HEK293 (cell line): ENCODE results near the gene ZFP2.

Experiments
- CTCF ChIA-PET: fragments of 350-600 bp; formaldehyde crosslinking; extraction: SDS; loops from one replicate; lab custom pipeline; 2021; ENCODE audit warnings: antibody characterized with exemption; lab: Yijun Ruan, JAX
- POLR2A ChIA-PET: fragments of 300-600 bp; formaldehyde crosslinking; extraction: SDS; loops from one replicate; lab custom pipeline; 2020; ENCODE audit warnings: antibody characterized with exemption, inconsistent platforms; lab: Yijun Ruan, JAX
- H3K27ac ChIP-seq: fragments of 200-500 bp; sonication (Bioruptor generic); 2 replicates; pipeline ENCODE4 v1.5.1; 2014; ENCODE audit warnings: low read depth, low read length, control low read depth, inconsistent platforms; ENCODE audit errors: extremely low read depth
- H3K36me3 ChIP-seq, 2 experiments: fragments of 200-500 bp in 1 of 2; sonication (Bioruptor generic) in 1 of 2; 1 replicate in 1 of 2; 2 replicates in 1 of 2; pipeline ENCODE4 v1.5.1; 2014 to 2017; ENCODE audit warnings: inconsistent platforms in 2 of 2, low read length in 2 of 2; ENCODE audit not compliant: control insufficient read depth in 2 of 2, insufficient read depth in 1 of 2
- H3K4me1 ChIP-seq: fragments of 200-500 bp; sonication (Bioruptor generic); 2 replicates; pipeline ENCODE4 v1.5.1; 2014; ENCODE audit warnings: mild to moderate bottlenecking, low read length, inconsistent platforms; ENCODE audit not compliant: control insufficient read depth, insufficient read depth
- H3K4me3 ChIP-seq: 2 replicates; pipeline ENCODE4 v1.5.1; 2011; ENCODE audit warnings: low read depth, mild to moderate bottlenecking, control low read depth, low read length, moderate library complexity
- H3K9me3 ChIP-seq: fragments of 200-500 bp; sonication (Bioruptor generic); 2 replicates; pipeline ENCODE4 v1.5.1; 2014; ENCODE audit warnings: low read depth, low read length, inconsistent platforms; ENCODE audit not compliant: control insufficient read depth, insufficient read depth
- ATF2 ChIP-seq: fragments of 450-650 bp; formaldehyde crosslinking; IDR thresholded peaks from 2 replicates; pipeline ENCODE4 v1.5.1; 2016; ENCODE audit warnings: missing biosample characterization, missing genetic modification characterization, low read depth
- BCL11B ChIP-seq: fragments of 450-650 bp; formaldehyde crosslinking; IDR thresholded peaks from 2 replicates; pipeline ENCODE4 v1.5.1; 2016; ENCODE audit warnings: low read depth, missing biosample characterization, missing genetic modification characterization
- KLF1 ChIP-seq: fragments of 450-650 bp; formaldehyde crosslinking; IDR thresholded peaks from 2 replicates; pipeline ENCODE4 v1.5.1; 2016; ENCODE audit warnings: missing biosample characterization, missing genetic modification characterization
- PRDM2 ChIP-seq: fragments of 450-650 bp; formaldehyde crosslinking; IDR thresholded peaks from 2 replicates; pipeline ENCODE4 v1.5.1; 2016; ENCODE audit warnings: missing biosample characterization, missing genetic modification characterization, borderline replicate concordance
- TRIM28 ChIP-seq: IDR thresholded peaks from 2 replicates; pipeline ENCODE4 v1.6.1; 2011; ENCODE audit warnings: low read length, control low read depth, borderline replicate concordance
- ZBTB48 ChIP-seq: fragments of 450-650 bp; formaldehyde crosslinking; IDR thresholded peaks from 2 replicates; pipeline ENCODE4 v1.5.1; 2016; ENCODE audit warnings: missing biosample characterization, missing genetic modification characterization
- ZBTB7A ChIP-seq: fragments of 450-650 bp; formaldehyde crosslinking; IDR thresholded peaks from 2 replicates; pipeline ENCODE4 v1.5.1; 2016; ENCODE audit warnings: low read depth, missing biosample characterization, missing genetic modification characterization
- ZFHX2 ChIP-seq: fragments of 450-650 bp; formaldehyde crosslinking; conservative IDR thresholded peaks from 2 replicates; pipeline ENCODE4 v1.5.1; 2016; ENCODE audit warnings: missing biosample characterization, missing genetic modification characterization
- ZFP69B ChIP-seq: fragments of 450-650 bp; formaldehyde crosslinking; IDR thresholded peaks from 2 replicates; pipeline ENCODE4 v1.5.1; 2016; ENCODE audit warnings: missing biosample characterization, missing genetic modification characterization
- ZIC2 ChIP-seq: fragments of 450-650 bp; formaldehyde crosslinking; IDR thresholded peaks from 2 replicates; pipeline ENCODE4 v1.5.1; 2016; ENCODE audit warnings: missing biosample characterization, missing genetic modification characterization
- ZNF169 ChIP-seq: fragments of 450-650 bp; formaldehyde crosslinking; IDR thresholded peaks from 2 replicates; pipeline ENCODE4 v1.5.1; 2016; ENCODE audit warnings: missing biosample characterization, missing genetic modification characterization
- ZNF221 ChIP-seq: fragments of 450-650 bp; formaldehyde crosslinking; IDR thresholded peaks from 2 replicates; pipeline ENCODE4 v1.5.1; 2017; ENCODE audit warnings: missing biosample characterization, missing genetic modification characterization, borderline replicate concordance
- ZNF394 ChIP-seq: fragments of 450-650 bp; formaldehyde crosslinking; IDR thresholded peaks from 2 replicates; pipeline ENCODE4 v1.5.1; 2016; ENCODE audit warnings: missing biosample characterization, missing genetic modification characterization, mild to moderate bottlenecking, moderate library complexity, borderline replicate concordance
- ZNF404 ChIP-seq: fragments of 450-650 bp; formaldehyde crosslinking; IDR thresholded peaks from 2 replicates; pipeline ENCODE4 v1.5.1; 2017; ENCODE audit warnings: missing biosample characterization, missing genetic modification characterization
- ZNF560 ChIP-seq: fragments of 450-650 bp; formaldehyde crosslinking; IDR thresholded peaks from 2 replicates; pipeline ENCODE4 v1.5.1; 2017; ENCODE audit warnings: missing biosample characterization, missing genetic modification characterization, borderline replicate concordance
- ZNF561 ChIP-seq: fragments of 450-650 bp; IDR thresholded peaks from 2 replicates; pipeline ENCODE4 v1.5.1; 2018; ENCODE audit warnings: missing biosample characterization, missing genetic modification characterization, borderline replicate concordance
- ZNF624 ChIP-seq: fragments of 450-650 bp; formaldehyde crosslinking; IDR thresholded peaks from 2 replicates; pipeline ENCODE4 v1.5.1; 2017; ENCODE audit warnings: missing biosample characterization, missing genetic modification characterization
- ZNF677 ChIP-seq: fragments of 450-650 bp; IDR thresholded peaks from 2 replicates; pipeline ENCODE4 v1.5.0; 2018; ENCODE audit warnings: missing biosample characterization, mild to moderate bottlenecking, missing genetic modification characterization, moderate library complexity
- ZSCAN18 ChIP-seq: fragments of 450-650 bp; formaldehyde crosslinking; IDR thresholded peaks from 2 replicates; pipeline ENCODE4 v1.5.1; 2016; ENCODE audit warnings: missing biosample characterization, missing genetic modification characterization
- TF ChIP-seq, protein P1 (sequence below): fragments of 450-650 bp; formaldehyde crosslinking; IDR thresholded peaks from 2 replicates; pipeline ENCODE4 v1.5.1; 2016; ENCODE audit warnings: missing biosample characterization, missing genetic modification characterization
- TF ChIP-seq, protein P2 (sequence below): fragments of 450-650 bp; IDR thresholded peaks from 2 replicates; pipeline ENCODE4 v1.5.1; 2018; ENCODE audit warnings: missing biosample characterization, missing genetic modification characterization

ZFP2 gene

DNA sequence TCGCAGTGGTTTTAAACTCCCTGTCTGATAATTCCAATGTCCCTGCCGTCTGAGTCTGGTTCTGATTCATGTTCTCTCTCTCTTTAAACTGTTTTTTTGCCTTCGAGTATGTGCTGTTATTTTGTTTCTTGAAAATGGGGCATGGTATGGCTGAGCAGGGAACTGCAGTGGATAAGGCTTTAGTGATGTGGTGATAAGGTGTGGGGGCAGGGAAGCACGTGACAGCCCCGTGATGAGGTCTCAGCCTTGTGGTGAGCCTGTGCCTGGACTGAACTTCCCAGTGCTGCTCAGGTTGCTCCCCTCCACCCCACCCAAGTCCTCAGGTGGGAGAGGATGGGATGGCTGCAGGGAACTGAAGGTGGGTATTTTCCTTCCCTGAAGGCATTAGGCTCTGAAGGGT, 41.4 kb upstream of the ZFP2 start (continued):
- TF ChIP-seq ZBTB7A (tag by site-specific recombination), result no peak
- TF ChIP-seq ATF2 (tag by site-specific recombination), result no peak
- no peak for TF ChIP-seq BCL11B (tag by site-specific recombination)
- no peak for TF ChIP-seq KLF1 (tag by site-specific recombination)
- TF ChIP-seq ZNF404, result no peak
- no peak for TF ChIP-seq ZSCAN18 (tag by site-specific recombination)
- TF ChIP-seq PRDM2 (tag by site-specific recombination), result no peak
- TF ChIP-seq ZNF624, result no peak
- no peak for TF ChIP-seq ZNF394 (tag by site-specific recombination)
- no peak for TF ChIP-seq ZNF169 (tag by site-specific recombination)

- CTCF ChIA-PET, result interaction anchor here (0.6 to 0.7 kb wide), 3 partner anchors 229 to 1595 kb away, joined by 3 to 4 read pairs (median 3); no protein-coding TSS in a partner anchor
- peak within 1 kb of the TSS; percentile 70 for H3K4me3 ChIP-seq
- peak within 1 kb of the TSS; percentile 81 for H3K27ac ChIP-seq
- POLR2A ChIA-PET, result interaction anchor here (0.8 to 1.1 kb wide), 4 partner anchors 36 to 655 kb away, joined by 3 to 7 read pairs (median 4); partner anchors contain the start of genes HNRNPAB, ZFP2, ZNF354A and ZNF354C
- H3K9me3 ChIP-seq, result no peaks in the 10 kb centered on the region
- H3K36me3 ChIP-seq, result peaks cover 10 to 33% of the 10 kb centered on the region in 2 experiments
- no peaks in the 10 kb centered on the region for H3K4me1 ChIP-seq
- TF ChIP-seq ZFHX2 (tag by site-specific recombination), result no peak; the same call in none of the 2 replicates
- TF ChIP-seq, protein P1, sequence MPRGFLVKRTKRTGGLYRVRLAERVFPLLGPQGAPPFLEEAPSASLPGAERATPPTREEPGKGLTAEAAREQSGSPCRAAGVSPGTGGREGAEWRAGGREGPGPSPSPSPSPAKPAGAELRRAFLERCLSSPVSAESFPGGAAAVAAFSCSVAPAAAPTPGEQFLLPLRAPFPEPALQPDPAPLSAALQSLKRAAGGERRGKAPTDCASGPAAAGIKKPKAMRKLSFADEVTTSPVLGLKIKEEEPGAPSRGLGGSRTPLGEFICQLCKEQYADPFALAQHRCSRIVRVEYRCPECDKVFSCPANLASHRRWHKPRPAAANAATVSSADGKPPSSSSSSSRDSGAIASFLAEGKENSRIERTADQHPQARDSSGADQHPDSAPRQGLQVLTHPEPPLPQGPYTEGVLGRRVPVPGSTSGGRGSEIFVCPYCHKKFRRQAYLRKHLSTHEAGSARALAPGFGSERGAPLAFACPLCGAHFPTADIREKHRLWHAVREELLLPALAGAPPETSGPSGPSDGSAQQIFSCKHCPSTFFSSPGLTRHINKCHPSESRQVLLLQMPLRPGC (tag by site-specific recombination), result no peak
- no peak for TF ChIP-seq ATF2 (tag by site-specific recombination)
- TF ChIP-seq ZNF221 (tag by site-specific recombination), result no peak
- no peak; the same call in 1 of the 2 replicates for TF ChIP-seq ZNF561 (tag by site-specific recombination)
- peak; percentile 77 for TF ChIP-seq ZIC2 (tag by site-specific recombination)
- TF ChIP-seq TRIM28, result peak; percentile 51; the same call in 1 of the 2 replicates
- 0 out of 2 replicates have a peak, but pooled peaks have one; percentile 17 for TF ChIP-seq ZFP69B
- 0 out of 2 replicates have a peak, but pooled peaks have one; percentile 7 for TF ChIP-seq ZNF677 (tag by site-specific recombination)
- peak; percentile 49; the same call in 1 of the 2 replicates for TF ChIP-seq ZNF560 (tag by site-specific recombination)
- TF ChIP-seq, protein P2, sequence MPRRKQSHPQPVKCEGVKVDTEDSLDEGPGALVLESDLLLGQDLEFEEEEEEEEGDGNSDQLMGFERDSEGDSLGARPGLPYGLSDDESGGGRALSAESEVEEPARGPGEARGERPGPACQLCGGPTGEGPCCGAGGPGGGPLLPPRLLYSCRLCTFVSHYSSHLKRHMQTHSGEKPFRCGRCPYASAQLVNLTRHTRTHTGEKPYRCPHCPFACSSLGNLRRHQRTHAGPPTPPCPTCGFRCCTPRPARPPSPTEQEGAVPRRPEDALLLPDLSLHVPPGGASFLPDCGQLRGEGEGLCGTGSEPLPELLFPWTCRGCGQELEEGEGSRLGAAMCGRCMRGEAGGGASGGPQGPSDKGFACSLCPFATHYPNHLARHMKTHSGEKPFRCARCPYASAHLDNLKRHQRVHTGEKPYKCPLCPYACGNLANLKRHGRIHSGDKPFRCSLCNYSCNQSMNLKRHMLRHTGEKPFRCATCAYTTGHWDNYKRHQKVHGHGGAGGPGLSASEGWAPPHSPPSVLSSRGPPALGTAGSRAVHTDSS (tag by site-specific recombination), result no peak
- peak; percentile 13; the same call in 1 of the 2 replicates for TF ChIP-seq ZBTB48 (tag by site-specific recombination)
Measured at GRCh38 chr5:178859625-178860521, 35.8 kb upstream of the ZFP2 start, which contains the start of gene ZNF354B. ZNF354B (plus strand) TSS chr5:178859953; CDS start chr5:178861048, 1,095 bp downstream.
